Measurements from ENCODE around the gene PTTG1IP.

Gene PTTG1IP

DNA sequence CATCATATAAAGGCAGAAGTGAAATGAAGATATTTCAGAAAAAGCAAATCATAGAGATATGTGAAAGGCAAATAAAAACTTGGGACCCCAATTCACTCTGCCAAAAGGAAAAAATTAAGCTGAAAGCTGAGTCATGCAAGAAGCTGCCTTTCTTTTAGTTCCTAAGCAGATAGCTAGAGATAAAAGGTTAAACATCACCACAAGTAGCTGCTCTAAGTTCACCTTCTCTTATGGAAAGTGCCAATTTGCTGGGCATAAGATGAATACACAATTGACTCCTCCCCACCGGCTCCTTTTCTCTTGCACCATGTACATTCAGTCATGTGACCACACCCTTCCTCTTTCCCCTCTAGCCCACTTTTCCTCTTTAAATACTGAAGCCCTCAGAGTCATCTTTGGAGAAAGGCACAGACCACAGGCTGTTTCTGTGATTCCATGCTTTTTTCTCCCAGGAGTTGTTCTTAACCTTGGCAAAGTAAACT lies 50.3 kb downstream of the PTTG1IP start:
- DNase-seq (ENCODE audit: low read depth in 2 of 2): no peak

DNA sequence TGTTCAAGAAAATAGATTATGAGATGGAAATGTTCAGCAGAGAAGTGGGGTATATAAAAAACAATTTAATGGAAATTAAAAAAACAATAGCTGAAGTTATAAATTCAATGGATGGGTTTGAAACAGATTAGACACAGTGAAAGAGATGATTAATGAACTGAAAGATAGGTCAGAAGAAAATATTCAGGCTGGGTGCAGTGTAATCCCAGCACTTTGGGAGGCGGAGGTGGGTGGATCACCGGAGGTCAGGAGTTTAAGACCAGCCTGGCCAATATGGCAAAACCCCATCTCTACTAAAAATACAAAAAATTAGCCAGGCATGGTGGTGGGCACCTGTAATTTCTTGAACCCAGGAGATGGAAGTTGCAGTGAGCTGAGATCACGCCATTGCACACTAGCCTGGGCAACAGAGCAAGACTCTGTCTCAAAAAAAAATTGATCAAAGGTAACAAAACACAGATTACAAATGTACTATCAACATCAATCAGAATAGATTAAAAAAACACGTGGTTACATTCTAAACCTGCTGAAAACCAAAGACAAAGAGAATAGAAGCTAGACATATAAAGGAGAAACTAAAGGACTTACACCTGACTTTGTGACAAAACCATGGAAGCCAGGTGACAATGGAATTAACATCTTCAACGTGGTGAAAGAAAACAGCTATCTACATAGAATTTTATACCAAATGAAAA lies 50.9 kb downstream of the PTTG1IP start:
- DNase-seq (ENCODE audit: low read depth in 2 of 2): no peak

DNA sequence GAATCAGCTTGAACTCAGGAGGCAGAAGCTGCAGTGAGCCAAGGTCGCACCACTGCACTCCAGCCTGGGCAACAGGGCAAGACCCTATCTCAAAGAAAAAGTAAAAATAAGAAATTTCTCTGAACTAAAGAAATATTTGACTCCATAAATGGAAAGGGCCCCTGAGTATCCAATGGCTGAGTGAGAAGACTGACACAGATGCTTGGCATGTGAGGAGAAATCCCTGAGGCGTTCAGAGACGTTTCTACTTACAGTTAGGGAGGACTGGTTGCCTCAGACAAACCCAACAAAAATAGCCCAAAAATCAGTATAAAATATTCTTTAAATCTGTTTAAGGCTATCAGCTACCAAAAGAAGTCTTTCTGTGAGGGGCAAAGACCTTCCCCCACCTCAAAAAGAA lies 52.6 kb downstream of the PTTG1IP start:
- DNase-seq (ENCODE audit: low read depth in 2 of 2): no peak

DNA sequence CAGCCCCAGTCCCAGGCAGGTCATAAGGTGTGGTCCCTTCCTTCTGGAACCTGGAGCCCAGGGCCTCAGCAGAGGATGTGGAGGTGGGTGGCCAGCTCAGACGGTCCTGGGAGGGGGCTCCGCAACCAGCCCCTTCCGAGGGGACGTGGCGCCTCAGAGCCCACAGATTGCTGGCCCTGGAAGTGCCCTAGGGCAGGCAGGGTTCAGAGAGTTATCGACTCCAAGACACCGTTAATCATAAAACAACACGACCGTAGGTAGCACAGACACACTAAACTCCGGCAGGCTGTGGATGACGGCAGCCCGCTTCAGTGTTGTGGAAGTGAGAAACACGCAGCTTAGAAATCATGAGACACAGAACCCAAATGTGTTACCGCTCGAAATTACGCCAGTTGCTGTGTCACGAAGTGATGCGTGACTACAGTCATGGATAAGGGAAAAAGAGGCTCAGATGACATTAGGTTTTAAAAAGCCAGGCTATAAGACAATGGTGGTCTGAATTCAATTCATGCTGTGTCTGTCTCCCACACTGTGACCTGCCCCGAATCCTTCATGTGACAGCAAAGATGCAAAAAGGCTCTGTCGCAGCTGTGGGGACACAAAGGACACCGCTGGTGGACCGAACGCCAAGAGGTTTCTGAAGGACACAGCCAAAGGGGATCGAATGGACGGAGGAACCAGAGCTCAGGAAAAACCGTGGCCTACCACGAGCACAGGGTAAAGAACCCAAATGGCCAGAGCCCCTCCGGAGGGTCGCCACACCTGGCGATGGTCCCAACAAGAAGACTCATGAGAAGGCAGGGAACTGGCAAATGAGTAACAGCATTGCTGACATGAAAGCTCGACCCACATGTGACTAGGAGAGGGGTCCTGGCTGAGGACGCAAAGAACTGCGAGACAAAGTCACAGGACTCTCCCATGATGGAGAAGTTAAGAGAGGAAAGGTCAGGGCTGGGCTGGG lies 53.9 kb downstream of the PTTG1IP start:
- no peak for DNase-seq (ENCODE audit: low read depth in 2 of 2)

DNA sequence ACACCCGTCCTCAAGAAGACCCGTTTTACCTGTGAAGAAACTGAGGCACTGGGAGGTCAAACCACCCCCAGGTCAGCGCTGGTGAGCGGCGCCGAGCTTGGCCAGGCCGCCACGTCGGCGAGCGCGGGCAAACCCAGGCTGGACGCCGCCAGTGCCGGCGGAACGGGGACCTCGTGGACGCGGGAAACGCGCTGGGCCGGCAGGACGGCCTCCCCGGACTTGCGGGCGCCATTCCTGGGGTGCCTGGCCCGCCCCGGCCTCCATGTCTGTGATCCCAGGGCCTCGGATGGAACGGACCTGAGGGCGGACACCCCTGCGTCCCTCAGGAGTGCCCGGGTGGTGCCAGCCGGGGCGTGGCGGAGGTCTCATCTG lies 54.9 kb downstream of the PTTG1IP start:
- no peak for DNase-seq (ENCODE audit: low read depth in 2 of 2)

DNA sequence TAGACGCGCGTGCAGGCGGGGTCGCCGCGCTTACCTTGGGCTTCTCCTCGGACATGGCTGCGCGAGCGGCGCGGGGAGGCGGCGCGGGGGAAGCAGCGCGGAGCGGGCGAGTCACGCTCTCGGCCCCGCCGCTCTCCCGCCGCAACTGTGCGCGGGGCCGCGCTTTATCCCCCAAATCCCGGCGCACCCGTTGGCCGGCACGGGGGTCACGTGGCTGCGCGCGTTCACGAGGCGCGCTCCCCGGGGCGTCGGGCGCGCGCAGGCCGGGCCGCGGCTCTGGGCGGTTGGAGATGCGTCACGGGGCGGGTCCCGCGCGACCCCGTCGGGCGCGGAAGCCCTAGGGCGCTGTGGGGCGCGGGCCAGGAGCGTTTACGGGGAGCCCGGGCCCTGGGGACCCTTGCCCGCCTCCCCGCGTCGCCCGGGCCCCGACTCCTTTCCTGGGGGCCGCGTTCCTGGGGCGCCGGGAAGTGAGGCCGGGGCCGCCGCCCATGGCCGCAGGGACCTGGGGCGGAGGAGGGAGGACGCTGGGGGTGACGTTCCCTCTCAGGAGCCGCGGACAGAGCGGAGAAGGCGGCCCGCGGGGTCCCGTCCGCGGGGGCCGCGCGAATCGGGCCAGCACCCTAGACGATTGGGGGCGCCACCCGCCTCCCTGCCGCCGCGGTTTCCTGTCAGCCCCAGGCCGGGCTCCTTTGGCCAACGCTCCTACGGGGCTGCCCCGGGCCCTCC lies 55.4 kb downstream of the PTTG1IP start, which contains the start of gene SUMO3:
Gene SUMO3, minus strand, starts transcription at position 149 of the 726 bp plus-strand sequence. Its CDS starts 94 bp downstream, at position 55.
- peak; percentile 71 for DNase-seq (ENCODE audit: low read depth in 2 of 2)

DNA sequence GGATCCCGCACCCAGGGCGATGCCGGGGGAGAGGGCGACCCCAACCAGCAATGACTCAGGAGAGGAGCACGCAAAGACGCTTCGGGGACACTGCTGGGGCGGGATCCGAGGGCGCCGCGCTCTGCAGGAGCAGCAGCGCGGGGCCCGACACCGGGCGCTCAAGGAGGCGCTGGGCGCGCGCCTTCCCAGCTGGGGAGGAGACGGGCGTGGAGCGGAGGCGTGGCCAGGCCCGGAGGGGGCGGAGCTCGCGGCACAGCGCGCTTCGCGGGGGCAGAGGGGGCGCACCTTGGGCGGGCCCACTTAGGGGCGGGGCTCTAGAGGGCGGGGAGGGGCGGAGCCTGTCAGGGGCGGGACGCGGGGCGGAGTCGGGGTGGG lies 56.0 kb downstream of the PTTG1IP start:
- DNase-seq (ENCODE audit: low read depth in 2 of 2): peak; percentile 81 to 89

DNA sequence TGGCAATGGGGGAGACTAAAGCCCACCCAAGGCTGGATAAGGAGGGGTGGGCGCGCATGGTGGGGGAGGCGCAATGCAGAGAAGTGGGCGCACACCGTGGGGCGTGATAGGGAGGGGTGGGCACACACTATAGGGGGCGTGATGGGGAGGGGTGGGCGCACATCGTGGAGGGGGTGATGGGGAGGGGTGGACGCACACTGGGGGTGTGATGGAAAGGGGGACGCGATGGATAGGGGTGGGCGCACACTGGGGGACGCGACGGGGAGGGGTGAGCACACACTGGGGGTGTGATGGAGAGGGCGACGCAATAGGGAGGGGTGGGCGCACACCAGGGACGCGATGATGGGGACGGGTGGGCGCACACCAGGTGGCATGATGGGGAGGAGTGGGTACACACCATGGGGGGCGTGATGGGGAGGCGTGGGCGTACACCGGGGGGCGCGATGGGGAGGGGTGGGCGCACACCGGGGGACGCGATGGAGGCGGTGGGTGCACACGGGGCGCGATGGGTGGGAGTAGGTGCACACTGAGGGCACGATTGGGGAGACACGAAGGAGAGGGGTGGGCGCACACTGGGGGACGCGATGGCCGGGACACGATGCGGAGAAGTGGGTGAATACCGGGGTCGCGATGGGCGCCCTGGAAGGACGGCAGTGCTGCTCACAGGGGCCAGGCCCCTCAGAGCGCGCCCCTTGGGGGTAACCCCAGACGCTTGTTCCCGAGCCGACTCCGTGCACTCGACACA lies 56.6 kb downstream of the PTTG1IP start:
- DNase-seq (ENCODE audit: low read depth in 2 of 2): no peak

DNA sequence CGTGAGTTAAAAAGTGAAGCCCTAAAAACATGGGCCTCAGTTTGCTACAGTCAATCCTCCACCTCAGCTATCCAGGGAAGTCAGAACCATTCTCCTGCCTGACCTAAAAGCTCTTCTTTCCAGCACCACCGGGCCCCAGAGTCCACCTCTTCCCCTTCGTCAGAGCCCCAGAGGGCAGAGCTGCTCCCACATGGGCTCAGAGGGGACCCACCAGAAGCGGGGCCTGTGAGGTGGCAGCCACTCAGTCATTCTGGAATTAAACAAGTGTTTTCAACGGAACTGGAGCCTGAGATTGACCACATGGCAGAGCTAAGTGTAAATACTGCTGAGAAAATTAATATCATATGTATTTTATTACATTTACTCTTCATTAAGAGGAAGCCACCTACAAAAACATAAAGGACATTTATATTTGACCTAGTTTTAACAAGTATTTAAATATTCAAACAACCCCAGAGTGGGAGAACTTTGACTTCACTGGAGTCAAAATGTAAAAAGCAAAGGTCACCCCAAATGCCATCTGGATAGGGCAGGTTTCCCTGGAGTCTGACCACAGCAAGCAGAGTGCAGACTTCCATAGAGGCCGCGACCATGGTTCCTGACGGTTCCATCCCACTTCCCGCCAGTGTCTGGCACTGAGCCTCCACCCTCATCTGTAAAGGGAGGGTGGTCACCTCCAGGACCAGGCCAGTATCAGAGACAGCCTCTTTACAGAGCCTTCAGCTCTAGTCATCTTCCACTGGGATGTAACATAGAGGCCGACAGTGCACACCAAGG lies 57.5 kb downstream of the PTTG1IP start:
- DNase-seq (ENCODE audit: low read depth in 2 of 2): no peak

DNA sequence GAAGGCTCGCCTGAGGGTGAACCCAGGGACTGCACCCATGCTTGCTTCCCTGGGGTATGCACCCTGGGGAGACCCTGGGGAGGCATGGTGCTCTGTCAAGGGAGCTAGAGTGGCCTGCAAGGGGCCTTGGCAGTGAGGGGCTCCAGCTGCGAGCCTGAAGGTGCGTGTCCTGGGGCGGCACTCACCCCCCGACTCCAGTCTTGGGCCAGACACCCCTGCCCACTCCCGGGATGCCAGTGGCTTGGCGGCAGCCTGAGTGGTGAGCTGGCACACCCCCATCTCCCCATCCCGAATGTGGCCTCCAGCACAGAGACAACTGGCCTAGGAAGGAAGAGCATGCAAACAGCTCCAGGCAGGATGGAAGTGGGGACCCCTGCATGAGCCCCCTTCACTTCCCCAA lies 58.3 kb downstream of the PTTG1IP start:
- DNase-seq (ENCODE audit: low read depth in 2 of 2): no peak

DNA sequence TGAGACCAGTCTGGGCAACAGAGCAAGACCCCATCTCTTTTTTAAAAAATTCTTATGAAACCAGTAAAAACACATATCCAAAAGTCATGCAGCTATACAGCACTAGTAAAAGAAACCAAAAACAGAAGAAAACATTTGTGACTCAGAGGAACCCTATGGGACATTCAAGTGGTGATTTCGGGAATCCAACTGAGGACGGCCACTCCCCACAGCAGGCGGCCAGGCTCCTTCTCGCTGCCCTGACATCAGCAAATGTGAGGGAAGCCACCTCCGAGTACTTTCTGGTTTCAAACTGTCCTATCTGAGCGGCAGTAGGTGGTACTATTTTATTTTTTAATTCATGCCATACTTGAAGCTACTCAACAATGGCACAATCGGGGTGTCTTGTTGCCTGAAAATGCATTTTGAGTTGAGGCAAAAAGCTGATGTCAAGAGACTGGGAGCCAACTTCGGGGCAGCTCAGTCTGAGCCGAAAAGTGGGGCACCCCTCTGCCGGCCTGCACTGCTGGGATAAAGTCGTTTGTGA lies 58.9 kb downstream of the PTTG1IP start:
- no peak for DNase-seq (ENCODE audit: low read depth in 2 of 2)

DNA sequence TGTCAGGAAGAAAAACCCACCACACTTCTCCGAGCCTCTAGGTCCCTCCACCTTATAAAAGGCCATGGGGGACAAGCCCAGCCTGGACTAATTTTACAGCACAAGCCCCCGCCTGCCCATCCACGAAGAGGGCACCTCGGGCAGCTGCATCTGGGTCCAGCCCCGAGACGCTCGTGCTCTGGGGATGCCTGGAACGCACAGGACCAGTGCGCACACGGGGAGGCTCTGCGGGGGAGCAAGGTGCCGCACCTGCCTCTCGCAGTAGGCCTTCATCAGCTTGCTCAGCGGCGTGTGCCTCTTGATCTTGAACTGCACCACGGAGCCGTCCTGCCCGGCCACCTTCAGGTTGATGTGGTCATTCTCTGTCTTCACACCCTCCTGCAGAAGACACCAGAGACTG lies 59.8 kb downstream of the PTTG1IP start:
- DNase-seq (ENCODE audit: low read depth in 2 of 2): no peak

DNA sequence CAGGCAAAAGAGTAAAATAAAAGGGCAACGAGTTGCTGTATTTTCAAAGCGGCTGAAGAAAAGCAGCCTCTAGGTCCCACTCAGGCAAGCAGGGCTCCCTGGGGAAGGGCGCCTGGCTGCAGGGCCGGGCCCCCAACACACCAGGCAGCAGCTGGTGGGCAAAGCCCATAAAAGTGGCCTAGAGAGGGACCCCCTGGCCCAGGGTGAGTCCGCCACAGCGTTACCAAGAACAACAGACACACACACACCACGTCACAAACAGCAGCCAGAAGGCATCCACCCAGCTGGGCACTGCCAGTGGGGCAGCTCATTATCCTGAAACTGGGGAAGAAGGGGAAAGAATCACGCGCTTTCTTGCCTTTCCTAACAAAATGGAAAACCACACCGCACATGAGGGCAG lies 60.3 kb downstream of the PTTG1IP start:
- DNase-seq (ENCODE audit: low read depth in 2 of 2): no peak

DNA sequence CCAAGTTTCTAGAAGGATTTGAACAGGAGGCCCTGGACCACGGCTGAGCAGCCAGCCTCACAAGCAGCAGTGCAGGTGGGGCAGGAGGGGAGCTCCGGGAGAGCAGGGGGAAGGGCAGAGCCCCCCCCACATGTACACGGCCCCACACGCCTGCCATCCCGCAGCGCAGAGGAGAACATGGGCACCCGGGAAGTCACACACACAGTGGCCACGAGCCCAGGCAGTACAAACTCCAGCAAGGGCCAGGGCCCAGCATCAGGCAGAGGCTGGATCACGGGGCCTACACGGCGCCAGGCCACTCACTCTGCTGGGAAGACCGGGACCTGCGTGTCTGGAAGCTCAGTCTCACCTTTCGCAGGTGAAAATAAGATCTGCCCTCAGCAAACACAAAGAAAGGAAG lies 60.9 kb downstream of the PTTG1IP start:
- DNase-seq (ENCODE audit: low read depth in 2 of 2): no peak

DNA sequence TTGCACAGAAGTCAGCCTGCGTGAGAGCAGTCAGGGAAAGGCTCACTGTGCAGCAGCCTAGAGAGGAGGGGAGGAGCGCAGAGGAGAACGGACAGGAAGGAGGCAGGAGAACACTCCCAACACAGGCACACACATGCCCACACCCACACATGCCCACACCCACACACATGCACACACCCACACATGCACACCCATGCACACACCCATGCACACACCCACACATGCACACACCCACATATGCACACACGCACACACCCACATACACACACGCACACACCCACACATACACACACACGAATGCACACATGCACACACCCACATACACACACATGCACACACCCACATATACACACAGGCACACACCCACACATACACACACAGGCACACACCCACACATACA lies 62.7 kb downstream of the PTTG1IP start:
- no peak for DNase-seq (ENCODE audit: low read depth in 2 of 2)

DNA sequence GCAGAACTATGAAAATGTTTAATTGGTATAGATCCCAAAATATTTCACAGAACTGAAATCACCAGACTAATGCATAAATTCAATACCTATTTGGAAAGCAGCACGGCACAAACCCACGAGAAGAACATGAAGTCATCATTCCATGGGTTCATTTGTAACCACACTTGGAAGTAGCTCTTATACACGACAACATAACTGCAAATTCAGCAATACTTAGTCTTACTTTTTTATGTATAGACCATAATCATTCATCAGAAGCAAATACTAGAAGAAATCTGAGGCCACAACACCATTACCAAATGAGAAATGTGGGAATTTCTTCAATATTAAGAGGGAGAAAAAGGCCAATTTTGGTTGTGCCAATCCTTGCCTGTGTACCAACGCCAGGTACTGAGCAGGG lies 67.6 kb downstream of the PTTG1IP start:
- no peak for DNase-seq (ENCODE audit: low read depth in 2 of 2)

DNA sequence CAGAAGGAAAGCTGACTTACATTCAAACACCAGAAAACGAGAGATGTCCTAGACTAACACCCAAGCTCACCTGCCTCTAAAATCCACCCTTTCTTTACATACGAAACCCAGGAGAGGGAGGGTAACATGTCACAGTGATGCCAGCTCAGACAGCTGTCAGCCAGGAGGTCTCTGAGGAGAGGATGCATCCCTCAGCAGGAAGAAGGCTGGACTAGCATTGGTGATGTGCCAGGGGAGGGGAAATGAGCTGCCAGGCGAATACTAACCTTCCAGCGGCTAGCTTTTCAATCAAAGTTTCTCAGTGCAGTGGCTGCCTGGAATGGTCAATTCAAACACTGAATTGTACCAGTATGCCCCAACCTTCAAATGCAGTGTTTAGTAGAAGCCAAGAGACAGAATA lies 68.3 kb downstream of the PTTG1IP start:
- DNase-seq (ENCODE audit: low read depth in 2 of 2): no peak

DNA sequence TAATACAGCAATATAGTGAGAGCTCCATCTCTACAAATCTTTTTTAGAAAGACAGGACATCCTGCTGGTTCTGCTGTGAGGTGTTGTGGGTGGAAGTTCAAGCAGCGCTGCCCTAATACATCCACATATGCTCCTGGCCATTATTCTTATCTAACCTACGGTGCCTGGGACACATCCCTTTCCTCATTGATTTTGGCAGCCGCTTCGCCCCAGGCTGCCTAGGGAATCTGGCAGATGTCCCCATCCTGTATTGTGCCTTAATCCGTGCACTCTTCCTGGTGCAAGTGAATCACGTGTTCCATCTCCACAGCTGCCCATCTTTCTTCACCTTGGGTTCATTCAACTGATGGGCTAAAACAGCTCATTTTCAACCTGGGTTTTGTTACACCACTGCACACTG lies 68.7 kb downstream of the PTTG1IP start:
- no peak for DNase-seq (ENCODE audit: low read depth in 2 of 2)

DNA sequence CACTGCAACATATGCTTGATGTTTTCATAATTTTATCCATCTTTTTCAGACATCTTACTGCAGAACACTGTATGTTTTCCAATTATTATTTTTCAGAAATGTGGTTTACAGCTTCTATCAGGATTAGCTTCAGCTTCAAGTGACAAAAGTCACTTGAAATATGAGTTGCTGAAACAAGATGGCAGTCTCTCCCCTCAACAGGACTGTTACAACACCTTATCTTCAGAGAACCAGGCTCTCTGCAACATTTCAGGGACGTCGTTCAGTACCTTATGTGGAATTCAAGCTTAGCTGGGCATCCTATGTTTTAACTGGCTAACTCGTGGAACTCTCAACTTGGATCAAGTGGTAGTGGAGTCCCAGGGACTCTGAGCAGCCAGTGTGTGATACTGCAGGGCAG lies 69.8 kb downstream of the PTTG1IP start:
- no peak for DNase-seq (ENCODE audit: low read depth in 2 of 2)

DNA sequence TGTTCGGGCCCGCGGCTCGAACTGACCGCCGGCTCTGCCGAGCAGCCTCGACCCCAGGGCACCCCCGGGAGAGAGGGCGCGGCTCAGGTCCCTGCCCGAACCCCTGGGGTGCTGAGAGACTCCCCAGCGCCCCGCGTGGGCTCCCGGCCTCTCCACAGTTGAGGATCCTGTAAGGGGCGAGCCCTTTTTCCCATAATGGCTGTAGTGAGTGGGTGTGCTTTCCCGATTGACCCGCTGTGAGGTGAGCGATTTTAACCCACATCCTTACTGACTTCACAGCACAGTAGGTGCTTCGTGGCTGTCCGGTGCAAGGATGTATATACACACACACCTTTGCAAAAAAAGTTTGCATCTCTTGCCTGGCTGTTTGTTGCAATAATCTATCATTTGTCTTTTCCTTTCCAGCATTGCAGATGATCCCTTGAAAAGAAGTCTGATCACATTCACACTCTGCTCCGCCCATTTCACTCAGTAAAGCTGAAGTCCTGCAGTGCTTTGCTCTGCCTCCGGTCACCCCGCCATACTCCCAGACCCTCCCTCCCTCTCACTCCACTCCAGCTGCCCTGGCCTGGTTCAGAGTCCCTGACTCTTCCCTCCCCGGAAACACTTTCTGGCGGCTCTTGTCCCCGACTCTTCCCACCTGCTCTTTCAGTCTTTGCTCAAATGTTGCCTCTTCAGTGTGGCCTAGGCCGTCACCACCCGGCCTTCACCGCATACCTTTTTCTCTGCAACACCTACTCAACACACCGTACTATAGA lies 70.9 kb downstream of the PTTG1IP start:
- no peak for DNase-seq (ENCODE audit: low read depth in 2 of 2)
